Neural progenitor cell (in vitro differentiated cells): ENCODE data around the gene CHKA.

Source experiments
- EZH2 ChIP-seq: fragments of 200-600 bp; sonication (generic); IDR thresholded peaks from 2 replicates; pipeline ENCODE4 v1.6.1; 2017; ENCODE audit warnings: antibody characterized with exemption, mild to moderate bottlenecking, moderate library complexity
- EZH2phosphoT487 ChIP-seq: fragments of 200-600 bp; sonication (generic); IDR thresholded peaks from 2 replicates; pipeline ENCODE4 v1.6.1; 2017; ENCODE audit warnings: antibody characterized with exemption
- TF ChIP-seq, protein P1 (sequence below): fragments of 200-600 bp; sonication (generic); IDR thresholded peaks from 2 replicates; pipeline ENCODE4 v1.5.1; 2017; ENCODE audit warnings: antibody characterized with exemption, mild to moderate bottlenecking

DNA sequence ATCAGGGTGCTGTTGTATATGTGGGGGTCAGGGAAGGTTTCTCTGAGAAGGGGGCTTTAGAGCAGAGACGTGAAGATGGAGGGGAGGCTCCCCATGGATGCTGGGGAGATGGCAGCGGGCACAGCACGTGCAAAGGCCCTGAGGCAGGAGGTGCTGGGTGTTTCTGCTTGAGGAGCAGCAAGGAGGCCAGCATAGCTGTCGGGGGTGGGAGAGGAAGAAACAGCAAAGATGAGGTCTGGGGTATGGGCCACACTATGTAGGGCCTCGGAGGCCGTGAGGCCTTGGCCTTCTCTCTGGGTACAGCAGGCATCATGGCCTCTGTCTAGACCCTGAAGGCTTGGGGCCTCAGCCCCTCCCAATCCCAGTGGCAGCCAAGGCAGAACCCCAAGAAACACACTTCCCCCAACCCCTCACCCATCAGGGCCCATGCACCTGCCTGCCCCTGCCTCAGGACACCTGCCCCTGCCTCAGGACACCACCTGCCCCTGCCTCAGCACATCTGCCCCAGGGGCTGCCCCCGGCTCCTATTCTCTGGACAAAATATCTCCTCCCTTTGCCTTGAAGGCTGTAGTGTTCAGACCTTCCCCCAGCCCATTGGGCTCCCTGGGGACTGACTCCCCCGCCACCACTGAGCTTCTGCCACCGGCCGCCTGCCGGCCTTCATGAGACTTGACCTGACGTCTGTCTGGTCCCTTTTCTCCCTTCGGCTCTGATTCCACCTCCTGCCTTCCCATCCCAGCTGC, 104.9 kb downstream of the CHKA start:
- TF ChIP-seq, protein P1, sequence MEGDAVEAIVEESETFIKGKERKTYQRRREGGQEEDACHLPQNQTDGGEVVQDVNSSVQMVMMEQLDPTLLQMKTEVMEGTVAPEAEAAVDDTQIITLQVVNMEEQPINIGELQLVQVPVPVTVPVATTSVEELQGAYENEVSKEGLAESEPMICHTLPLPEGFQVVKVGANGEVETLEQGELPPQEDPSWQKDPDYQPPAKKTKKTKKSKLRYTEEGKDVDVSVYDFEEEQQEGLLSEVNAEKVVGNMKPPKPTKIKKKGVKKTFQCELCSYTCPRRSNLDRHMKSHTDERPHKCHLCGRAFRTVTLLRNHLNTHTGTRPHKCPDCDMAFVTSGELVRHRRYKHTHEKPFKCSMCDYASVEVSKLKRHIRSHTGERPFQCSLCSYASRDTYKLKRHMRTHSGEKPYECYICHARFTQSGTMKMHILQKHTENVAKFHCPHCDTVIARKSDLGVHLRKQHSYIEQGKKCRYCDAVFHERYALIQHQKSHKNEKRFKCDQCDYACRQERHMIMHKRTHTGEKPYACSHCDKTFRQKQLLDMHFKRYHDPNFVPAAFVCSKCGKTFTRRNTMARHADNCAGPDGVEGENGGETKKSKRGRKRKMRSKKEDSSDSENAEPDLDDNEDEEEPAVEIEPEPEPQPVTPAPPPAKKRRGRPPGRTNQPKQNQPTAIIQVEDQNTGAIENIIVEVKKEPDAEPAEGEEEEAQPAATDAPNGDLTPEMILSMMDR, result no peak
- no peak for TF ChIP-seq EZH2phosphoT487
- TF ChIP-seq EZH2, result no peak
